Naive thymus-derived CD4-positive, alpha-beta T cell (primary cell): ENCODE results near the gene MCOLN1. TPM values are rescaled to one million over a fixed set of nuclear protein-coding genes. Genes with fewer than 3 reads are reported as not detected.

Experiments used
- ATAC-seq: fragments of 150-1000 bp; cut with Tn5 transposase; 2 replicates; pipeline ENCODE4 v1.10.0; 2021; ENCODE audit warnings: mild to moderate bottlenecking, moderate library complexity
- CTCF ChIA-PET: fragments of 350-600 bp; sonication (Branson Sonifier 250); formaldehyde crosslinking; loops from one replicate; lab custom pipeline; 2021; ENCODE audit warnings: antibody characterized with exemption; lab: Charles Lee
- POLR2A ChIA-PET: fragments of 350-600 bp; sonication (Branson Sonifier 250); formaldehyde crosslinking; loops from one replicate; lab custom pipeline; 2021; ENCODE audit warnings: antibody characterized with exemption, inconsistent platforms; lab: Charles Lee
- DNase-seq, 9 donors: peaks; one replicate each; pipeline versions ENCODE4 v3.0.0 to v3.0.0-alpha.2; 2020 to 2022; ENCODE audit warnings: mixed read lengths in 1 of 9
- H3K27ac ChIP-seq: one replicate; pipeline ENCODE4 v1.7.0; 2013; ENCODE audit warnings: mild to moderate bottlenecking, low read depth, low read length, moderate library complexity
- H3K27me3 ChIP-seq, 2 donors: one replicate each; pipeline ENCODE4 v1.7.0; 2013; ENCODE audit warnings: low read length in 2 of 2, mild to moderate bottlenecking in 2 of 2, moderate library complexity in 2 of 2; ENCODE audit not compliant: control insufficient read depth in 2 of 2, insufficient read depth in 2 of 2
- H3K36me3 ChIP-seq, 3 experiments: 1 replicate in 2 of 3; 2 replicates in 1 of 3; pipeline ENCODE4 v1.7.0; 2013; ENCODE audit warnings: low read length in 3 of 3, mild to moderate bottlenecking in 3 of 3, moderate library complexity in 1 of 3; ENCODE audit not compliant: insufficient read depth in 3 of 3, control insufficient read depth in 2 of 3
- H3K4me1 ChIP-seq, 2 donors: one replicate each; pipeline ENCODE4 v1.7.0; 2013; ENCODE audit warnings: low read length in 2 of 2, mild to moderate bottlenecking in 2 of 2, moderate library complexity in 1 of 2; ENCODE audit not compliant: control insufficient read depth in 2 of 2, insufficient read depth in 2 of 2
- H3K4me3 ChIP-seq: 2 replicates; pipeline ENCODE4 v1.7.0; 2013; ENCODE audit warnings: mild to moderate bottlenecking, low read length
- H3K9me3 ChIP-seq, 3 experiments: 1 replicate in 2 of 3; 2 replicates in 1 of 3; pipeline ENCODE4 v1.7.0; 2013; ENCODE audit warnings: low read length in 3 of 3; ENCODE audit not compliant: control insufficient read depth in 2 of 3
- H3K27ac Mint-ChIP-seq, 9 donors: one replicate each; pipeline ENCODE4 v1.8.0; 2020 to 2022; ENCODE audit warnings: mixed read lengths in 9 of 9, mild to moderate bottlenecking in 8 of 9, moderate library complexity in 5 of 9, inconsistent platforms in 2 of 9
- H3K27me3 Mint-ChIP-seq, 5 donors: one replicate each; pipeline ENCODE4 v1.8.0; 2021 to 2022; ENCODE audit warnings: mixed read lengths in 5 of 5, mild to moderate bottlenecking in 1 of 5
- H3K36me3 Mint-ChIP-seq, 5 donors: one replicate each; pipeline ENCODE4 v1.8.0; 2020 to 2022; ENCODE audit warnings: mixed read lengths in 5 of 5, mild to moderate bottlenecking in 3 of 5, inconsistent platforms in 1 of 5
- H3K4me1 Mint-ChIP-seq, 7 donors: one replicate each; pipeline ENCODE4 v1.8.0; 2020 to 2022; ENCODE audit warnings: mixed read lengths in 7 of 7, mild to moderate bottlenecking in 3 of 7, inconsistent platforms in 1 of 7
- H3K4me3 Mint-ChIP-seq, 10 donors: one replicate each; pipeline ENCODE4 v1.8.0; 2020 to 2022; ENCODE audit warnings: mild to moderate bottlenecking in 10 of 10, mixed read lengths in 10 of 10, moderate library complexity in 6 of 10, inconsistent platforms in 2 of 10
- H3K9me3 Mint-ChIP-seq, 11 donors: one replicate each; pipeline ENCODE4 v1.8.0; 2020 to 2022; ENCODE audit warnings: mixed read lengths in 11 of 11, mild to moderate bottlenecking in 4 of 11, inconsistent platforms in 1 of 11, moderate library complexity in 1 of 11
- intact Hi-C, 2 donors: fragments of 100-400 bp; cut with micrococcal nuclease; formaldehyde crosslinking; loops; one replicate each; pipeline ENCODE4 v1.15.1; 2023
- polyA plus RNA-seq, 2 donors: library from polyadenylated mRNA; unstranded; fragments of 300-500 nt; fragmentation: Illumina TruSeq; gene quantifications; one replicate each; pipeline ENCODE4 v1.2.3, GENCODE V29; 2021
- total RNA-seq, 6 experiments: library from RNA in 5 of 6; stranded (reverse) in 5 of 6; gene quantifications; 1 replicate in 5 of 6; 2 replicates in 1 of 6; pipeline ENCODE4 v1.2.3 and lab custom pipeline; 2021 to 2026

The MCOLN1 gene
- total and polyA plus RNA-seq, 7 experiments from 2014 or later: 8.8 to 49.2 (median 14.8) TPM

DNA sequence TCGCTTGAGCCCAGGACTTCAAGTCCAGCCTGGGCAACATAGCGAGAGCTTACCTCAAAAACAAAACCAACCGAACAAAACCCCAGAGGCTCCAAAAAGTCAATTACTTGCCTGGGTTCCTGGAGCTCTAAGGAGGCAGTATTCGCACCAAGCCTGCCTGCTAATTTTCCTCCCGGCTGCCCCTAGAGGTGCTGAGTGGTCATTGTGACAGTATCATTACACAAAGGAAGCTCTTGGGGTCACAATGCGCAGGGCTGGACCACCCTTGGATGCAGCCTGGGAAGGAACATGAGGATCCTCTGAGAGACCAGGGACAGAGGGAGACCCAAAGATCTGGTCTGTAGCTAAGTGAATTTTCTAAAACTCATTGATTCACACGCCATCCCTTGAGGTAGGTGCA, 25.1 kb upstream of the MCOLN1 start:
- Mint-ChIP-seq H3K4me3 (no peak overlapping the region), H3K27me3 (peaks cover 27 to 37% (median 29%) of the 10 kb centered on the region in 5 donors), H3K27ac (peak overlapping the region in 1 of 9 donors; percentile 38), H3K9me3 (peaks cover 0 to 3% (median 0%) of the 10 kb centered on the region in 11 donors), H3K36me3 (peaks cover 0 to 3% (median 0%) of the 10 kb centered on the region in 5 donors), H3K4me1 (peaks cover 0 to 14% (median under 1%) of the 10 kb centered on the region in 7 donors)
- Histone ChIP-seq H3K9me3 (no peaks in the 10 kb centered on the region), H3K36me3 (no peaks in the 10 kb centered on the region), H3K4me1 (no peaks in the 10 kb centered on the region), H3K4me3 (no peak overlapping the region), H3K27ac (no peak overlapping the region), H3K27me3 (peaks cover 0 to 5% of the 10 kb centered on the region in 2 donors)
- ChIA-PET CTCF (interaction anchor here (0.6 to 1.2 kb wide), 3 partner anchors 10 to 71 kb away, joined by 3 to 6 read pairs (median 4); no protein-coding TSS in a partner anchor), POLR2A (no interaction called here)
- ATAC-seq (peak; percentile 42), DNase-seq (no peak)
- intact Hi-C loops: no loop called here

DNA sequence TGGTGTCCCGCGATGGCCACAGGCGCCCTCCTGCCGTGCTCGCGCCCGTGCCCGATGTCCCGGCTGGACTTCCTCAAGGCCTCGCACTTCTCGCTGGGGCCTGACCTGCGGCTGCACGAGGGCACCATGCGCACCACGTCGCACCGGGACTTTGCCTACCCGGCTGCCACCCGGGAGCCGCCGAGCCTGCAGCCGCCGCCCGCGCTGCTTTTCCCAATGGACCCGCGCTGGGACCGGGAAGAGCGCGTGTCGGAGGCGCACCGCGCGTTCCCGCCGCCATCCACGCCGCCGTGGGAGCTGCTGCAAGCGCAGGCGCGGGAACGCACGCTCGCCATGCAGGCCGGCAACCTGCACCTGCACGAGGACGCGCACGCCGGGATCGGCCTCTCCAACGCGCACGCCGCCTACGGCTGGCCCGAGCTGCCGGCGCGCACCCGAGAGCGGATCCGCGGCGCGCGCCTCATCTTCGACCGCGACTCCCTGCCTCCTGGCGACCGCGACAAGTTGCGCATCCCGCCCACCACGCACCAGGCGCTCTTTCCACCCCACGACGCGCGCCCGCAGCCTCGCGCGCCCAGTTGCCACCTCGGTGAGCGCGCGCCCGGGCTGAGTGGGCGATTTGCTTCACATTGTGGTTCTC, 21.5 kb upstream of the MCOLN1 start:
- H3K4me1 ChIP-seq: peaks cover 0 to 10% of the 10 kb centered on the region in 2 donors
- Mint-ChIP-seq H3K36me3 (peaks cover 0 to 3% (median 0%) of the 10 kb centered on the region in 5 donors), H3K27ac (no peak overlapping the region), H3K27me3 (peaks cover 32 to 58% (median 37%) of the 10 kb centered on the region in 5 donors), H3K4me3 (peak overlapping the region in 8 of 10 donors; percentile 34 to 78 (median 58)), H3K9me3 (peaks cover 0 to 5% (median 0%) of the 10 kb centered on the region in 11 donors), H3K4me1 (peaks cover 4 to 10% (median 7%) of the 10 kb centered on the region in 7 donors)
- H3K9me3 ChIP-seq: no peaks in the 10 kb centered on the region
- peak in 1 of 9 donors; percentile 72 for DNase-seq
- POLR2A ChIA-PET: no interaction called here
- H3K27ac ChIP-seq: no peak overlapping the region
- CTCF ChIA-PET: no interaction called here
- ATAC-seq: peak; percentile 65
- no peaks in the 10 kb centered on the region for H3K36me3 ChIP-seq
- H3K4me3 ChIP-seq: peak overlapping the region; percentile 17
- intact Hi-C loops: no loop called here
- H3K27me3 ChIP-seq: peaks cover 0 to 10% of the 10 kb centered on the region in 2 donors

DNA sequence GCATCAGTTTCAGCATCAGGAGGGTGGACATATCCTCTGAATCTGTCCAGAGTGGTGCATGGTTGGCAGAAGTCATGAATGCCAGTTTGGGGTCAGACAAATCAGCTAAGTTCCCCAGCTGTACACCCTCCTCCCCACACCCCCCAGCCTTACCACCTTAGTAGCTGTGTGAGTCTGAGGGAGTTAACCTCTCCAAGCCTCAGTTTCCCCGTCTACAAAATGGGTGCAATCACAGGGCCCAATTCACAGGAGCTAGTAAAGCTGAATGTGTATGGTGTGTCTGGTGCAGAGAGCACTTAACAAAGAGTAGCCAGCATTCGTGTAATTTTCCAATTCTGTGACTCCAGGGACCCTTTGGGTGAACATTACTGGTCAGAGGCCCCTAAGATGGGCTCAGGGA, 19.9 kb upstream of the MCOLN1 start:
- Mint-ChIP-seq H3K4me1 (peaks cover 5 to 13% (median 10%) of the 10 kb centered on the region in 7 donors), H3K27me3 (peaks cover 23 to 57% (median 34%) of the 10 kb centered on the region in 5 donors), H3K9me3 (peaks cover 0 to 5% (median 0%) of the 10 kb centered on the region in 11 donors), H3K27ac (no peak overlapping the region), H3K4me3 (no peak overlapping the region), H3K36me3 (peaks cover 0 to 3% (median 0%) of the 10 kb centered on the region in 5 donors)
- intact Hi-C loops: no loop called here
- no peak overlapping the region for H3K27ac ChIP-seq
- peaks cover 0 to 11% of the 10 kb centered on the region in 2 donors for H3K4me1 ChIP-seq
- H3K36me3 ChIP-seq: no peaks in the 10 kb centered on the region
- no peak overlapping the region for H3K4me3 ChIP-seq
- no peaks in the 10 kb centered on the region for H3K9me3 ChIP-seq
- ChIA-PET CTCF (no interaction called here), POLR2A (no interaction called here)
- ATAC-seq: no peak
- H3K27me3 ChIP-seq: peaks cover 0 to 10% of the 10 kb centered on the region in 2 donors
- DNase-seq: no peak

DNA sequence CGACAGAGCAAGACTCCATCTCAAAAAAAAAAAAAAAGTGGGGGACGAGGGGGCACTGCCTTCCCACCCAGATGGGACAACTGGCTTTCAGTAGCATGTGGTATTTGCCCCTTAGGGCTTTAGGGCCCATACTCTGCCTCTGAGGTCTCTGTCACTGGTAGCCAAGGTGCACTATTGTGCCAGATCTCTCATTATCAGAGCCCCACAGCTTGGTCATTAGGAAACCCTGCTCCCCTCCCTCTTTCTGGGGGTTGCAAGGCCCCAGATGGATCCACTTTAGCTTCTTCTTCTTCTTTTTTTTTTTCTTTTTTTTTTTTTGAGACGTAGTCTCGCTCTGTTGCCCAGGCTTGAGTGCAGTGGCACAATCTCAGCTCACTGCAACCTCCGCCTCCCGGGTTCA, 17.7 kb upstream of the MCOLN1 start:
- intact Hi-C loops: no loop called here
- peaks cover 0 to 3% (median 0%) of the 10 kb centered on the region in 11 donors for H3K9me3 Mint-ChIP-seq
- ATAC-seq: no peak

DNA sequence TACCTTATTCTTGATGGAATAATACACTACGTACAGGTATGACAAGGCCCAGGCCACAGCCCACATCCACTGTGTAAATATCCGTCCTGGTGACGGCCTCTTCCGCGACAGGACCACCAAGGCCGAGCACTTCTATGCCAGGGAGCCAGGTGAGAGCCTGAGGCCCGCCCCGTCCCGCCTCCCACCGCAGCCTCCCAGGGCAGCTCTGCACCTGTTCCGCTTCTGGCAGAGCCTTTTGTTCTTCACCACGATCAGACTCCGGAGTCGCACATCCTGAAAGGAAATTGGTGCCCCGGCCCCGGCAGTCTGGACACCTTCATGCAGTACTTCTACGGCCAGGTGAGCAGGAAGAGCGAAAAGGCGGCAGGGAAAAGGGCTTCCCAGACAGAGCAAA, 17.1 kb upstream of the MCOLN1 start:
- DNase-seq (no peak), ATAC-seq (no peak)
- Mint-ChIP-seq H3K4me1 (peaks cover 5 to 15% (median 10%) of the 10 kb centered on the region in 7 donors), H3K4me3 (peak overlapping the region; percentile 3 to 70 (median 49)), H3K27ac (no peak overlapping the region), H3K36me3 (no peaks in the 10 kb centered on the region), H3K9me3 (peaks cover 0 to 3% (median 0%) of the 10 kb centered on the region in 11 donors), H3K27me3 (peaks cover 18 to 39% (median 22%) of the 10 kb centered on the region in 5 donors)
- H3K9me3 ChIP-seq: no peaks in the 10 kb centered on the region
- CTCF ChIA-PET: no interaction called here
- H3K4me3 ChIP-seq: no peak overlapping the region
- POLR2A ChIA-PET: interaction anchor here (0.6 kb wide), 1 partner anchor 31 kb away, joined by 3 read pairs; no protein-coding TSS in a partner anchor
- no peaks in the 10 kb centered on the region for H3K36me3 ChIP-seq
- H3K27me3 ChIP-seq: peaks cover 0 to 4% of the 10 kb centered on the region in 2 donors
- intact Hi-C loops: no loop called here
- H3K27ac ChIP-seq: no peak overlapping the region
- peaks cover 0 to 11% of the 10 kb centered on the region in 2 donors for H3K4me1 ChIP-seq

More for the DNA sequence above, 17.7 kb upstream of the MCOLN1 start:
- Histone ChIP-seq H3K36me3 (no peaks in the 10 kb centered on the region), H3K27ac (no peak overlapping the region), H3K4me3 (no peak overlapping the region), H3K9me3 (no peaks in the 10 kb centered on the region), H3K27me3 (peaks cover 0 to 10% of the 10 kb centered on the region in 2 donors), H3K4me1 (peaks cover 0 to 11% of the 10 kb centered on the region in 2 donors)
- no peak for DNase-seq
- Mint-ChIP-seq H3K36me3 (no peaks in the 10 kb centered on the region), H3K27ac (no peak overlapping the region), H3K4me3 (no peak overlapping the region), H3K27me3 (peaks cover 22 to 44% (median 23%) of the 10 kb centered on the region in 5 donors), H3K4me1 (peaks cover 5 to 15% (median 10%) of the 10 kb centered on the region in 7 donors)
- POLR2A ChIA-PET: no interaction called here
- CTCF ChIA-PET: interaction anchor here (0.6 kb wide), 1 partner anchor 77 kb away, joined by 6 read pairs; no protein-coding TSS in a partner anchor

DNA sequence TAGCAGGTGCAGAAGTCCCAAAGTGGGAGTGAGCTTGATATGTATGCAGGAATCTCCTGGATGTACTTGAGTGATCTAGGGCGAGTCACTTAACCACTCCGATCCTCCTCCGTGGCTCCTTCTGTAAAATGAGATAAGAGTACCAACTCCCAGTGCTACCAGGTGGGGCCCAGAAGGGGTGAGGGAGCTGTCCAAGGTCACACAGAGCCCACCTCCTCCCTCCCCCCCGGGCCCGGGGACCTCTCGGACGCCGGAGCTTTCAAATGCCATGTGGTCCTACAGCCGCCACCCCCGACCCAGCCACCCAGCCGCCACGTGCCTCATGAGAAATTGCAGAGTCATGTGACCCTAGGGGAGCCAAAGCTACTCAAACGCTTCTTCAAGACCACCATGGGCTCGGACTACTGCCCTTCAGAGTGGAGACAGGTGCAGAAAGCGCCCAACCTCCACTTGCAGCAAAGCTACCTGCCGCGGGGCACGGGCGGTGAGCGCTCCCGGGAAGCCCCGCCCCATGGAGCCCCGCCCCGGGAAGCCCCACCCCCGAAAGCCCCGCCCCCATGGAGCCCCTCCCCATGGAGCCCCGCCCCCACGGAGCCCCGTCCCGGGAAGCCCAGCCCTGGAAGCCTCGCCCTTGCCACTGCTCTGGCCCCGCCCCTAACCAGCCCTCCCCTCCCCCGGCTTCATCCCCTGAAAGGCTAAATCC, 16.6 kb upstream of the MCOLN1 start:
- no peak overlapping the region for H3K4me3 ChIP-seq
- Mint-ChIP-seq H3K36me3 (no peaks in the 10 kb centered on the region), H3K4me3 (peak overlapping the region in 7 of 10 donors; percentile 3 to 70 (median 57)), H3K4me1 (peaks cover 5 to 15% (median 10%) of the 10 kb centered on the region in 7 donors), H3K27ac (no peak overlapping the region), H3K9me3 (peaks cover 0 to 3% (median 0%) of the 10 kb centered on the region in 11 donors), H3K27me3 (peaks cover 18 to 37% (median 22%) of the 10 kb centered on the region in 5 donors)
- no peaks in the 10 kb centered on the region for H3K36me3 ChIP-seq
- no peak overlapping the region for H3K27ac ChIP-seq
- H3K27me3 ChIP-seq: peaks cover 0 to 4% of the 10 kb centered on the region in 2 donors
- intact Hi-C loops: no loop called here
- ChIA-PET CTCF (no interaction called here), POLR2A (interaction anchor here (0.6 to 0.8 kb wide), 2 partner anchors 14 to 32 kb away, joined by 3 read pairs; no protein-coding TSS in a partner anchor)
- peaks cover 0 to 11% of the 10 kb centered on the region in 2 donors for H3K4me1 ChIP-seq
- H3K9me3 ChIP-seq: no peaks in the 10 kb centered on the region
- no peak for DNase-seq
- ATAC-seq: peak; percentile 68
